ENCODE measurements around the gene NRDE2.
"Not testable (repeated sequence)": the region's sequence is repeated elsewhere in the genome, so short reads cannot be mapped to it uniquely, and the experiment has no call there.

The NRDE2 gene

DNA sequence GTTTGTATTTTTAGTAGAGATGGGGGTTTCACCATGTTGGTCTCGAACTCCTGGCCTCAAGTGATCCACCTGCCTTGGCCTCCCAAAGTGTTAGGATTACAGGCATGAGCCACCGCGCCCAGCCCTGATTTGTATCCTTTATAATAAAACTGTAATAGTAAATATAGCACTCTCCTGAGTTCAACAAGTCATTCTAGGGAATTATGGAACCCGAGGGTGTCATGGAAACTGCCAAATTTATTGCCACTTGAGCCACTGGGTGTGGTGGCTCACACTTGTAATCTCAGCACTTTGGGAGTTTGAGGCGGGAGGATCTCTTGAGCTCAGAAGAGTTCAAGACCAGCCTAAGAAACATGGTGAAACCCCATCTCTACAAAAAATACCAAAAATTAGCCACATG is 9.5 kb upstream of the NRDE2 start:
- DNase-seq = not testable (repeated sequence)

DNA sequence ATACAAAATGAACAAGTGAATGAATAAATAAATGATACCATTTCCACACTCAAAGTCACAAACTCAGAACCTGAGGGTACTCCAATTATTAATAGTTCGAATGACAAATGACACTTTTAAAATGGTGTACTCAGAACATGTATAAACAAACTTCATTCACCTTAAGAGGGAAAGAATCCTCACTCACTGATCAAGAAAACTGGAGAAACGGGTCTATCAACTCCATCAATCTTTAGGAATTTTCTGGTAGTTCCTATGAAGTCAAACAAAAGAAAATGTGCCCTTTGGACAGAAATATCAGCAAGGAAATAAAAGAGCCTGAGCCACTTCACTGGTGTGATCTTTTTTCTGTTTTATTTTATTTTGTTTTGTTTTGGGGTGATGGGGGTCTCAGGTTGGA is 5.2 kb upstream of the NRDE2 start:
- peak in 1 of 2 experiments; percentile 7 for DNase-seq

DNA sequence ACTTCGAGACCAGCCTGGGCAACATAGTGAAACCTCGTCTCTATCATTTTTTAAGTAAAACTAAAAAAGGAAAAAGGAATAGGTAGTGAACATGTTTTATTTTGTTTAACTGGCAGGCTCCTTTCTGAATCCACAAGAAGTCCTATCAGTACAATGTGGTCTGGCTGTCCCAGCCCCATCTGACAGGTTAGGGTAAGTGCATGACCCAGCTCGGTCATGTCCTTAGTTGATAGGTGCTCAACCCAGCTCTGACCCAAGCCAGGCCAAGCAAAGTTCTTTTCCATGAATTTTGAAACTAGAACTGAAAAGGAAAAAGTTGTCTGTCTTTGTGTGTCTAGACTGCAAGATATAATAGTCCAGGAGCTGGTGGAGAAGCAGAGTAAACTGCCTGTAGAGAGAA is 4.7 kb upstream of the NRDE2 start:
- DNase-seq = no peak

DNA sequence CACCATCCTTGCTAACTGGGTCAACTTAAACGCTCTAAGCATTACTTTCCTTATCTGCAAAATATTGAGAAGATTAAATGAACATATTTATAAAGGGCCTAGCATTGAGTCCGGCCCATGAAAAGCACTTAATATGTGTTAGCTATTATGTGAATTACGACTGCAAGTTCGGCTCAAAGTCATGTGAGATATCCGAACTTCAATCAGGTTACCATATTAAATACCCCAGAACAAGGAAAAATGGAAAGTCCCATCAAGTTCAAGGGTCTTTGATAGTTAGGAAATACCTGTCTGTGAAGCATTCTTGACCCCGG is 487 bp upstream of the NRDE2 start:
- no peak for DNase-seq

DNA sequence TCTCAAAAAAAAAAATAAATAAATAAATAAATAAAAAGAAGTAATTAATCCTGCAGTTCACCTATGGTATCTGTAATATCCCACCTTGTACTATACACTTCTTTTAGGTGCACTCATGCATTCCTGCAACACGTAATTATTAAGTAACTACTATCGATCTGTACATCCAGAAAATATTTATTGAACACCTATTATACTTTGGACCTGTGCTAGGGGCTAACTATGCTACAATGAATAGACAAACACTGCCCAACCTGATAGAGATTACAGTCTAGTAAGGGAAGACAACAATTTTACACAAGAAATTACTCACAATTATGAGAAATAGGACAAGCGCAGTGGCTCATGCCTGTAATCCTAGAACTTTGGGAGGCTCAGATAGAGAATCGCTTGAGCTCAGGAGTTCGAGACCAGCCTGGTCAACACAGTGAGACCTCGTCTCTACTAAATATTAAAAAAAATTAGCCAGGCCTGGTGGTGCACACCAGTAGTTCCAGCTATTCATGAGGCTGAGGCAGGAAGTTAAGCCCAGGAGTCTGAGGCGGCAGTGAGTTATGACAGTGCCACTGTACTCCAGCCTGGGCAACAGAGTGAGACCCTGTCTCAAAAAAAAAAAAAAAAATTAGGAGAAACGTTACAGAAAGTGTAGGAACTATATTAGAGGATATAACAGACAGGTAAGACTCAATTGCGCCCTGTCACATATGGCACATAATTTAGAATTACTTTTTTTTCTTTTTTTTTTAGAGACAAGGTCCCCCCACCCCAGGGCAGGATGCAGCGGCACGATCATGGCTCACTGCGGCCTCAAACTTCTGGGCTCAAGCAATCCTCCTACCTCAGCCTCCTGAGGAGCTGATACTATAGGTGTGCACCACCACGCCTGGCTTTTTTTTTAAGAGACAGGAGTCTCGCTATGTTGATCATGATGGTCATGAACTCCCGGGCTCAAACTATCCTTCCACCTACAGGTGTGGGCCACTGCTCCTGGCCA is 1.2 kb downstream of the NRDE2 start:
- DNase-seq = no peak

DNA sequence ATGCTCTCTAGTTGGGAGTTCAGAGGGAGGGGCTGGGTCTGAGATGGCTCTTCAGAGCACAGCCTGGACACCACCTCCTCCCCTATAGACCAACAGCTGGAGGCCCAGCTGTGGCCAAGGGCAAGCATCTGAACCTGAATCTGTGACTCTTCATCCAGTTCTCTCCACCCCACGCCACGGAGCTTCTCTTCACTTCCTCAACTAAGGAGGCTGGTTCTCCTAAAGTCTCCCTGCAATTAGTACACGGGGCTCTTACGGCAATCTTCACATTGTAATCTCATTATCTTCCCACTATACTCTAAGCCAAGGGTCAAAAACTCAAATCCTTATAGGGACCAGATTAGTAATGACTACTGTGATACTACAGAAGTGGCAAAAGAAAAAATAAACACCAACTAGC is 9.8 kb downstream of the NRDE2 start:
- DNase-seq = no peak

DNA sequence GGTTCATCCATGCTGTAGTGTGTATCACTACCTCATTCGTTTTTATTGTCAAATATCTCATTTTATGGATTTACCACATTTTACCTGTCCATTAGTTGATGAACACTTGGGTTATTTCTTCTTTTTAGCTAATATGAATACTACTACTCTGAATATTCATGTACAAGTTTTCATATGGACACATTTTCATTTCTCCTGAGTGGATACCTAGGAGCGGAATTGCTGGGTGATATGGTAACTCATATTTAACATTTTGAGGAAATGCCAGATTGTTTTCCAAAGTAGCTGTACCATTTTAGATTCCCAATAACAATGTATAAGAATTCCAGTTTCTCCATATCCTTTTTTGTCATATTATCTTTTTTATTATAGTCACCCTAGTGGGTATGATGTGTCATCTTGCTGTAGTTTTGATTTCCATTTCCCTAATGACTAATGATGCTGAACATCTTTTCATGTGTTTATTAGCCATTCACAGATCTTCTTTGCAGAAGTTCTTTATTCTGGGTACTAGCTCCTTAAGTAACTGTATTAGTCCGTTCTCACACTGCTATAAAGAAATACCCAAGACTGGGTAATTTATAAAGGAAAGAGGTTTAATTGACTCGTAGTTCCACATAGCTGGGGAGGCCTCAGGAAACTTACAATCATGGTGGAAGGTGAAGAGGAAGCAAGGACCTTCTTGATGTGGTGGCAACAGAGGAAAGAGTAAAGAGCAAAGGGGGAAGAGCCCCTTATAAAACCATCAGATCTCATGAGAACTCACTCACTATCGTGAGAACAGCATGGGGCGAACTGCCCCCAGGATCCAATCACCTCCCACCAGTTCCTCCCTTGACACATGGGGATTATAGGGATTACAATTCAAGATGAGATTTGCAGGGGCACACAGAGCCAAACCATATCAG is 11.9 kb downstream of the NRDE2 start:
- DNase-seq = no peak

DNA sequence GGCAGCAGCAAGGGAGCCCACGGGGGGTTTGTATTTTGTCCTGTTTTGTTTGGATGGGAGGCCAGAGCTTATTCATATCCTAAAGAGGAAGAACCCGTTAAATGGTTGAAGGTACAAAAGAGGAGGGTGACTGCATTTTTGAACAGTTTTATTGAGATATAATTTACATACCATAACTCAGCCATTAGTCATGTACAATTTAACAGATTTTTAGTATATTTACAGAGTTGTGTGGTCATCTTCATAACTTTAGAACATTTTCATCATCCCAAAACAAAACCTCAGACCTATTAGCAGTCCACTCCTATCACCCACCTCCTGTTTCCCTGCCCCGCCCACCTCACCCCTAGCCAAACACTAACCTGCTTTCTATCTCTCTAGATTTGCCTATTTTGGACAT is 12.6 kb downstream of the NRDE2 start:
- no peak for DNase-seq

DNA sequence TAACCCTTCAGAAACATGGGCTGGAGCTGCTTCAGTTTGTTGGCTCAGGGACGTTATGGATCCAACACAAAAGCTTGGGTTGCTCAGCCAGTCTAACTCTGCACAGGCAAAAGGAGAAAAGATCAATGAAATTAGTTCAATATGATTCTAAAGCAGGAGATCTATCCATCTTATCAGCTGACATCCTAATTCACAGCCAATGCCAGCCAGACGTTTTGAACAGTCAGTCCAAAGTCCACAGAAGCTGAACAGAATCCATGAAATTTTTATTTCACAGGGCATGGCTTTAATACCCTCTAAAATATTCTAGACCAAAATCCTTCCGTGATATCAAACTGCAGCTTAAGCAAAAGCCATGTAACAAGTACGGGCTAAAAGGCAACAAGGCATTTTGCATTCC is 13.7 kb downstream of the NRDE2 start:
- DNase-seq = no peak

DNA sequence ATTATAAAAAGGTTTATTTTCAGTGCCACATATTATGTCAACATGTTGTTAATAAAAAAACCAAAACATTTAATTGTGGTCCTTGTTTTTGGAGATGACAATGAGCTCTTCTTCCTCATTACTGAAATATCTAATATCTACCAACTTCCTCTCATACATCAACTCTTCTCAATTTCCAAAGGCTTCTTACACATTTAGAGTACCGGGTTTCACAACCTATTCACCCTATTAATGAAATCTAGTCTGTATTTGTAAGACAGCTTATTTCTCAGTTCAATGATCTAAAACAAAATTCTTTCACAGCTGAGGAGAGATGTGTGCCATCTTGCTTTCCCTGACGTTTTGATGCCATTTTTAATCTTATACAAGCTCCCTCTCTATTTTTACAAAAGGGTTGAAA is 14.5 kb downstream of the NRDE2 start:
- no peak for DNase-seq

DNA sequence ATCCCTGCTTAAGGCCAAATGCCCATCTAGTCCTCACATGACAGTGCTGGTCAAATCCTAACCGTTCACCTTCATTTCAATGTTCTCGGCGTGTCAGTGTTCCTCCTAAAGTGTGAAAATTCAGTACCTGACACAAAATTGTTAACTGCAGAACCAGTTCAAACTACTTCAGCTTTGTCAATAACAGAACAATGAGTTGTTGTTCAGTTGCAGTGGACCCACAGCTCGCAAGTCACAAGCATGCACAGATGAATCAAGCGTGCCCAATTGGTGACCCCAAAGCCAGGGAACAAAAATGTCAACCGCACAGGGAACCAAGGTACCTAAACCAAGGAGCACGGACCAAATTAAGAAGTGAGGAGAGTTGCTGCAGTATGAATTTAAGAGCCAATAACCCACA is 23.2 kb downstream of the NRDE2 start:
- DNase-seq = no peak

DNA sequence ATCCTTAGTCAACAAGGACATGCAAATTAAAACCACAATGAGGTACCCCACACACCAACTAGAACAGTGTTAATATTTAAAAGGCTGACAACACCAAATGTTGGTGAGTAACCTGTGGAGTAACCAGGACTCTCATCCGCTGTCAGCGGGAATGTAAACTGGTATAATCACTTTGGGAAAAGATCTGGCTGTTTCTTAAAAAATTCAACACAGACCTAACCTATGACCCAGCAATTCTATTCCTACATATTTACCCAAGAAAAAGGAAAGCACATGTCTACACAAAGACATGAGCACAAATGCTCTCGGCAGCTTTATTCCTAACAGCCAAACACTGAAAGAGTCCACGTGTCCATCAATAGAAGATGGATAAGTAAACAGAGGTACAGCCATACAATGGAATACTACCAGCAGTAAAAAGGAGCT is 26.6 kb downstream of the NRDE2 start:
- peak; percentile 32 to 49 for DNase-seq

DNA sequence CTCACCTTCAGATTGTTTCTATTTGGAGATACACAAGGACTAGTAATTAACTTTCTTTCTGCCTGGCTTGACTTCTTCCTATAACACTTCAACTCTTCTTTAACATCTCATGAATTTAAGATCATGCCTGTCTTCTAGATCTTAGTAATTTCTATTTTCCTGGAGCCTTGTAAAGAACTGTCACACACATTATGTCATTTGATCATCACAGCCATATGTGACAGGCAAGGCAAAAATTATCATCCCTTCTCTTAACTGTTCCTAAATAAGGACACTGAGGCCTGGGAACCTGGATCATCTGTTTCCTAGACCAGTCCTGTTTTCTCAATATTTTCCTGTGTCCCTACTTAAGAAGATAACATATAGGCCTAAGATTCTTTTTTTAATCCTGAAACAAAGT is 27.2 kb downstream of the NRDE2 start:
- DNase-seq = no peak

DNA sequence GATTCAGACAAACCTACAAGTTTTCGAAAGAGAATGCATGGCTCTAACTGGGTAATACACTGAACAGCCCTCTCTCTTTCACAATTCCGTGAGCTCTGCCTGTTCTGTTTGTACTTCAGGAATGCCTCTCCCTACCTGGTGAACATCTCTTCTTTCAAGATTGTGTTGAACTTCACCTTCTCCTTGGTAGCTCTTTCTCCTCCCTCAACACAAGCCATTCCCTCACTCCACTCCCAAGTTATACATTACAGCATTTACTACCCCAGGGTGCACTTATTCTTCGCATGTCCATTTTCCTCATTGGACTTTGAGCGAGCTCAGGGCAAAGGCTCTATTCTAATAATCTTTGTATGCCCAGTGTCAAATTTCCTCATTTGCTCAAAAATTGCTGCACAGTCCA is 28.3 kb downstream of the NRDE2 start:
- DNase-seq = no peak

DNA sequence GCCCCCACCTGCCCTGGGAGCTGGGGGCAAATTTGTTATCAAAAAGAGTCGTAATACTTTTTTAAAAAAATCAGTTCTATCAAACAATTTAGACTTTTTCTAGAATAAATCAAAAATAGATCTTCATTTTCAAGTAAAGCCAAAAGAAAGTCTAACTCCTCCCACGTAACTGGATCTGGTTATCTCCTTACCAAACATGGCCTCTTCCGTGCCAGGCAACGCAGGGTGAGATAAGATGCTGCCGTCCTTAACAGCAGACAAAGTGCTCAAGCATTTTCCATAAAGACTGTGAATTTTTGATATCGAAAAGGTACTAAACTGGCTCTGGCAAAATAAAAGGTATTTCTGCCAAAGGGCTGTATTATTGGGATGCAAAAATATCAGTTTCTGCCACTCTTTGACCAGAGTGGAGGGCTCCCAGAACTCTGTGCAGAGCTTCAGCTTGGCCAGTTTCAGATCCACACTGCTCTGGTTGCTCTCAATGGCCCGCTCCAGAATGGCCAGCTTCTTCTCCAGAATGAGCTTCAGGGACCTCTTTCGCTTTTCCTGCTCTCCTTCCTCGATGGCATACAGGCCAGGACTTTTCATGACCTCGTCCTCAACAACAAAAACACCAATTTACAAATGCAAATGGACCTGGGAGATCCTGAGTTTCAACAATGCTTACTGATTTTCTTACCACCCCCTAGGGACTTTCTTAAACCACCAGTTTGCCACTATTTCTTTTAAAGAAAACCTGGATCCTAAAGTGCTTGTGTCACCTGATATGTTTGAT is 29.0 kb downstream of the NRDE2 start:
- no peak for DNase-seq

DNA sequence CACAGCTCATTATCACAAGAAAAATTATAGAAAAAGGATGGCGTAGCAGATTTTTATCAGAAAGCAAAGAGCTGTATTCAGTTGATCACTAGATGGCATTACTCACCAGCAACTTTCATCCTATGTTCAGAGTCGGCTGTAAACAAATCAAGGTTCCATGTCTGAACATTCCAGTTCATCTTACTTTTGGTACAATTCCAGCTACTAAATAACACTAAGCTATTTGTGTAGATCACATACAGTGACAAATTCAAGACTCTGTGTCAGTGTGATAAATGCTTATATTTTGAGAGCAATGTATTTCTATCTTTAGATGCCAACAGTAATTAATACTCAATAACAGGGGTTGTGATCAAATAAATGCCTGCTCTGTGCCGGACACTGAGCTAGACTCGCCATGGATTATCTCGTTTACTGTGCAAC is 30.1 kb downstream of the NRDE2 start:
- DNase-seq = peak; percentile 18 to 54

DNA sequence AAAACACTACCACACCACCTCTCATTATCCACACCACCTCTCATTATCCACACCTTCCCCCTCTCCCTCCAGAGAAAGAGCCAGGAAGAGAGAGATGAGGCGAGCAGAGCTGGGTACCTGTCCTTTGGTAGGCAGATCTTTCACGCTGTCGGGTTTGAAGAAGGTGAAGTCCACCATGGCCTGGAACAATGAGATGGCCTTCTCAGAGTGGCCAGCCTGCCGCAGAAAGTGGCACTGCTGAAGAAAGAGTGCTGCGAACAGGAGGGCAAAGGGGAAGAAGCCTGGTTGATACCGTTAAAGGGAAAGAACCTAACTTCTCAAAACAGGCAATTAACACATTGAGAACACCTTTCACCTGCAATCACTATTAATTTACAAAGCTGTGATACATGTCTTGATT is 30.6 kb downstream of the NRDE2 start:
- DNase-seq = no peak

DNA sequence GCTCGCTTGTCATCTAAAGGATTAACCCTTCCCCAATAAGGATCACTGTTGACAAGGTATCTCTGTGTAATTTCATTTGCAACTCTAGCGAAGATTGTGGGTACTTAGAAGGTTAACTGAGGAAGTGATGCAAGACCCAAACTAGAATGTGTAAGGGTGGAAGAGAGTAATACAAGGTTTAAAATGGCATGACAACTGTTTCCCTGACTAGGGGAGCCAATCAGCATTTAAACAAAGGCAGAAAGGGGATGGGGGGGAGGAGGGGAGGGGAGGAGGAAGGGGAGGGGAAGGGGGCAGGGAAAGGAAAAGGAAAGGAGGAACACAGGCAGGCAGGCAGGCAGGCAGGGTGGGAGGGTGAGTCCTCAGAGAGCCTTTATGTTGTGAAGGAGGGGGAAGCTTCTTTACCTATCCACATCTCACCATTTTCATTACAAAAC is 31.1 kb downstream of the NRDE2 start:
- DNase-seq = no peak

DNA sequence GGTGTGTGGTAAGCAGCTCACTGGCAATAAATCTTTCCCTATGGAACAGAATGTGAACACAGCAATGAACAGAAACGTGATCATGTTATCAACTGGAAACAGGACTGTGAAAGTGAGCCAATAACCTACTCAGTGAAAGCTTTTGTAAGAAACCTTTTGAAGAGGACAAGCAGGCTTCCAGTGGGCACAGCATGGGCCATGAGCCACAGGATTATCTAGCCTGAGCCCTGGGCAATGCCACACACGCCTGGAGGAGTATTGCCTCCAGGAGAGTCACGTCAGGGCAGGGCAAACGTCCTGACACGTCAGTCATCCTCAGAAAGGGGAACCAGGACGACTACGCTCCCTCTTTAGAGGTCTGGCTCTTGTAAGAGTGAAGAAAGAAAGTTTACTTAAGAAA is 32.3 kb downstream of the NRDE2 start:
- DNase-seq = no peak

DNA sequence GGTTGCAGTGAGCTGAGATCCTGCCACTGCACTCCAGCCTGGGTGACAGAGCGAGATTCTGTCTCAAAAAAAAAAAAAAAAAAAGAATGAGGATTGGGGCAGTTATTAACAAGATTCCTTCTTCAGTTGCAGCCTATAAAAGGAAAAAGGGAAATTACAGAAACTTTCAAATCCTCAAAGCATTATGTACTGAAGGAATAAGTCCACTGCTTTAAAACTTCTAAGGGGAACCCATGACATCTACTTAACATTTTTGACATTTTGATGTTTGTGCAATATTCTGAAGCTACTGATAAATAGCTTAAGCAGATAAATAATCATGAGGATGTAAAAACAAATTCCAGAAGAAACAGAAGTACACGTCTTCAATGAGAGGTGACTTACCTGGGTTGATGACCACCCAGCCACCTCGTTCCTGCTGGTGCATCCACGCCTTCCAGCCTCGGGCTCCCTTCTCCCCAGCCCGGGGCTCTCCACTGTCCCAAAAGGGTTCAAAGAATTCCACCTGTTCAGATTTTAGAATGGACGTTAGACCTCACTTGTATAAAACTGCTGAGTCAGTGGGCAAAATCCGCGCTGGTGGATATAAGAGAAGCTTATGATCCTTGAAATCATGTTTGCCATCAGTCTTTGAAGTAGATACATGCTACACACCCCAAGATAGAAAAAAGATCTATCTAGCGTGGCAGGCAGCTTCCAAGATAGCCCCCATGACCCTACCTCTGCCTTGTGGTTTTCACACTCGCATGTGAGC is 33.7 kb downstream of the NRDE2 start:
- no peak for DNase-seq

DNA sequence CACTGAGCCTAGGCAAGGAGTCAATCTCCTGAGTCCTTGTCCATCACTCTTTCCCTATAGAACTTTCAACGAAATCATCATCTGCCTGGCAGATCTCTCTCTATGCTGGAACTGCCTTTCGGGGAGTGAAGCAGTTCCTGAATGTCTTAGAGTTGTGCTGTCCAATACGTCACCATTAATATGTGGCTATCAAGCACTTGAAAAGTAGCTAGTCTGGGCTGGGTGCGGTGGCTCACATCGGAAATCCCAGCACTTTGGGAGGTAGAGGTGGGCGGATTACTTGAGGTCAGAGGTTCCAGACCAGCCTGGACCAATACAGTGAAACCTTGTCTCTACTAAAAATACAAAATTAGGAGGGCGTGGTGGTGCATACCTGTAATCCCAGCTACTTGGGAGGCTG is 35.1 kb downstream of the NRDE2 start:
- DNase-seq = no peak

DNA sequence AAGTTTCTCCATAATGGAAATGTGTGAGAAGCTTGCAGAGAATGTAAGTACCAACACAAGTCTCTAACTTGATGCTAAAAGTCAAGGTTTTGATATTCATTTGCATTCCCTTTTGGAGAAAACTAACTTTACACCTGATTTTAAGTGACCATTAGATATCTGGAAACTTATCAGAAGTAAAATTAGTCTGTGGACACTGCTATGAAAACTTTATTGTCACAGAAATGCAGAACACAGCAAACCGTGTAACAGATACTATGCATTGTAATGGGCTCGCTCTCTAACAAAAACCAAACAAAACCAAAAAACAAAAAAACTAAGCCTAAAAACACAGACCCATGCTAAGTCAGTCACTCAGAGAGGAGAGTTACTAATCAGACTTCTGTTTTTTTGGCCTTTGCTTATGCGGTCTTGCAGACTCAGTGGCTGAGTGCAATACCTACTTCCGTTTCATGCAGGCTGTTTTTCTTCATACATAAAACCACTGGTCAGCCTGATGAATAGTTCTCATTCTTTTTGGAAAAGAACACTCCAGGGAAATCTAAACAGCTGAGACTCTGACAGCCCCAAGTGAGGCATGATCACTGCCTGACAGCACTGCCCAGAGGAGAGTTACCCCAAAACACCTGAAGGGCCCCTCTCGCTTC is 35.7 kb downstream of the NRDE2 start:
- no peak for DNase-seq

Measured in NCI-H526 (cell line).